Measurements from ENCODE around the gene EFNA4.
"Not testable (repeated sequence)": the region's sequence is repeated elsewhere in the genome, so short reads cannot be mapped to it uniquely, and the experiment has no call there.

Gene EFNA4

GRCh38 chr1:155116113-155116764 is 52.7 kb downstream of the EFNA4 start:
- no peak for DNase-seq (ENCODE audit: extremely low read depth in 1 of 2, low read depth in 1 of 2)

- DNase-seq (ENCODE audit: extremely low read depth in 1 of 2, low read depth in 1 of 2): no peak
Measured at GRCh38 chr1:155117610-155118009, 54.1 kb downstream of the EFNA4 start.

- not testable (repeated sequence) for DNase-seq (ENCODE audit: extremely low read depth in 1 of 2, low read depth in 1 of 2)
Measured at GRCh38 chr1:155118090-155118489, 54.5 kb downstream of the EFNA4 start.

All from activated CD8-positive, alpha-beta memory T cell treated with anti-CD3 and anti-CD28 coated beads for 1 hour (primary cell).